SW480 (cell line): Measurements from ENCODE around the gene PGA4.
A peak's percentile ranks its signal among the peaks of the same experiment; 100 is the strongest.
"Not testable (repeated sequence)": the region's sequence is repeated elsewhere in the genome, so short reads cannot be mapped to it uniquely, and the experiment has no call there.

ENCODE experiments used
- DNase-seq: peaks from one replicate; pipeline ENCODE4 v3.0.0-alpha.2; 2016; ENCODE audit warnings: low spot score

Gene PGA4

DNA sequence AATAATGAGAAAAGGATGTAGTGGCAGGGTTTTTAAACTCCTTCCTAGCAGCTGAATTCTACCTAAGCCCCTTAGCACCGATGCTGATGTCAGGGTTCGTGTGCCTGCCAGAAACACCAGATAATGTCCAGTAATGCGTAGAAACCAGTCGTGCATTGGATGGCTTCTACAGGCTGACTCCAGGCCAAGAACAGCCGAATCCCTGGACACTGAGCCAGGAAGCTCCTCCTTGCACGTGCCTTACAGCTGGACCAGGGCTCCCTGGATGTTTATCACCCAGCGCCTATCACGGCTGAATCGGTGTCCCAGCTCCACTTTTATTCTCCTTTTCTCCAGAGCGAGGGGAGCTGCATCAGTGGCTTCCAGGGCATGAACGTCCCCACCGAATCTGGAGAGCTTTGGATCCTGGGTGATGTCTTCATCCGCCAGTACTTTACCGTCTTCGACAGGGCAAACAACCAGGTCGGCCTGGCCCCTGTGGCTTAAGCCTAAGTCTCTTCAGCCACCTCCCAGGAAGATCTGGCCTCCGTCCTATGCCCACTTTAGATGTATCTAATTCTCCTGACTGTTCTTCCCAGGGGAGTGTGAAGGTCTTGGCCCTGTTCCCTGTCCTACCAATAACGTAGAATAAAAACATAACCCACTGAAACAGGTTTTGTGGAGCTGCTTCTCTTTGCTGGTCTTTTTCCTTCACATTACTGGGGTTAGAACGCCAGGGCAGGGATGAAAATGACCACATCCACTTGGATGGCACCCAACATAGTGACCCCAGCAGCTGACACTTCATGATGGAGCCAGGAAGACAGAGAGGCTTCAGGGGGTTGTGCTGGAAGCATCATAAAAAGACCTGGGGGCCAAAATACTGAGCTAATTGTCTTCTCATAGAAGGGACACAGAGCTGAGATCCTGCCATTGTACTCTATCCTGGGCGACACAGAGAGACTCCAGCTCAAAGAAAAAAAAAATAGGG lies 28.9 kb downstream of the PGA4 start:
- not testable (repeated sequence) for DNase-seq

DNA sequence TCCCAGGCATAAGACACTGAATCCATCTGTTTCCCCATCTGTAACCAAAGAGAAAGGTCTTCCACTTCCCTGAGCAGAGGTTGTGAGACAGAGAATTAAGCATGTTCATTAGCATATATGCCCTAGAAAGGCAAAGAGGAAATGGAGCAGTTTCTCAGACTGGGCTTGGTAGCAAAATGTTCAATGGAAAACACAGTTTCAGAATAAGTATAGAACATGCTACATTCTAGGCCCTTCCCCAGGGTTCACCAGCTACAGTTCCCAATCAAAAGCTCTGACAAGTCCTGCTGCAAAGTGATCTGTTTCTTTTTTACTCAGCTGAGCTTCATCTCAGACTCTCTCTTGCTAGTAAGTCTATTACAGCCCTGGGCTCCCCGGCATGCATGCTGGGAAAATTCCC lies 30.2 kb downstream of the PGA4 start:
- not testable (repeated sequence) for DNase-seq

DNA sequence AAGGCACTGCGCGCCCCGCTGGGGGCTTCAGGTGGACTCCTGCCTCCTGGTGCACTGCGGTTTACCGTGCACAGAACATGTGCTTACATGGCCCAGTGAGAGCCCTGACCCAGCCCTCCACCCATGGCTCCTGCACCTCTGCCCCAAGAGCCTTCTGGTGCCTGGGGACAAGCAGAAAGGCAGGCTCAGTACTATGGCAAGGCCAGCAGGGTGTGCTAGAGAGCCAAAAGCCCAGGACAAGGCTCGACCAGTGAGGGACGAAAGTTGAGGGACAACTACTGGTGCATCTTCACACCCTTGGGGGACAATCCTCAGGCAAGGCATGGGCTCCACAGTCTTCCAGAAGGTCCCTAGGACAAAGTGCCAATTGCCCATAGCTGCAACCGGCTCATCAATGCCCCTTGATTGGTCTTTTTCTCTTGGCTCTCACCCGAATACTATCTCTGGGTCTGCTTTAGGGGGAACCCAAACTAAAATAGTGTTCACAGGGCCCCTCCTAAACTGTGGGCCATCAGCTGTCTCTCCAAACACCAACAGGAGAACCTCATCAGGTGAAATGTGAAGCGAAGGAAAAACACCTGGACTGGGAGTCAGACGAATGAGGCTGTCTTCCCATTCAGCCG lies 32.4 kb downstream of the PGA4 start:
- peak; percentile 59 for DNase-seq

DNA sequence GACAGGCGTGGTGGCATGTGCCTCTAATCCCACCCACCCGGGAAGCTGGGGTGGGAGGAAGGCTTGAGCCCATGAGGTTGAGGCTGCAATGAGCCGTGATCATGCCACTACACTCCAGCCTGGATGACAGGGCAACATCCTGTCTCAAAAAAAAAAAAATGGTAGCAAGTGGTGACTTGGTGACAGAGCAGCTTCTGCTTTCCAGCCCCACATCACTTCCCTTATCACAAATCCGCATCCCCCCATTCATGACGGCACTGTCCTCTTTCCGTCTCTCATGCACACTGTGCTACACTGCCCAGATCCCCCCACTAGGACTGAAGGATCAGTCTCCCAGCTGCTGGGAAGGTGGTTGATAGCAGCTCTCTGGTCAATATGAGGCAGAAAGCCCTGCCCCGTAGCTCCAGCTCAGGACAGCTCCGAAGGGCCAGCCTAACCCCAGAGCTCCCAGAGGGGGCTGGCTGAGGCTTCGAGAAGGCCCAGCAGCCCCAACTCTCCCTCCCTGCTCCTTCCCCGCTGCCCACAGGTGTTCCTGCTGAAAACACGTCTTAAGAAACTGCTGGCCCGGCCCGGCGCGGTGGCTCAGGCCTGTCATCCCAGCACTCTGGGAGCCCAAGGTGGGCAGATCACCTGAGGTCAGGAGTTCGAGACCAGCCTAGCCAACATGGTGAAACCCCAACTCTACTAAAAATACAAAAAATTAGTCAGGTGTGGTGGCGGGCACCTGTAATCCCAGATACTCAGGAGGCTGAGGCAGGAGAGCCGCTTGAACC lies 34.7 kb downstream of the PGA4 start:
- DNase-seq, result no peak

DNA sequence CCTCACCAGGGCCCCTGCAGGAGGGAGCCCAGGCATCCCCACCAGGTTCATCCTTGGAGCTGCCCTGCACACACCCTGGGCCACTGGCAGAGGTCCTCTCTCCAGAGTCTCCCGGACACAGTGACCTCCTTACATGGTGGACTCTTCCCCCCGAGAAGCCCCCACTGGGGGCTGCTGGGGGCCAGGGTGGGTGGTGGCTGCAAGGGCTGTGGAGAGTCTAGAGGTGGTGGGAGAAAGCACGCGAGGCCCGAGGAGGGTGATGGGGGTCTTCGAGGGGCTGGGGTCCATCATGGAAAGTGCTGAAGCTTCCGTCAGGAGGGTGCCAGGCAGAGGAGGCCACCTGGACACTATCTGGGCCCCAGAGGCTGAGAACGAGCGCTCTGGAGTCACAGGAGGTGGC lies 36.4 kb downstream of the PGA4 start:
- DNase-seq, result no peak

DNA sequence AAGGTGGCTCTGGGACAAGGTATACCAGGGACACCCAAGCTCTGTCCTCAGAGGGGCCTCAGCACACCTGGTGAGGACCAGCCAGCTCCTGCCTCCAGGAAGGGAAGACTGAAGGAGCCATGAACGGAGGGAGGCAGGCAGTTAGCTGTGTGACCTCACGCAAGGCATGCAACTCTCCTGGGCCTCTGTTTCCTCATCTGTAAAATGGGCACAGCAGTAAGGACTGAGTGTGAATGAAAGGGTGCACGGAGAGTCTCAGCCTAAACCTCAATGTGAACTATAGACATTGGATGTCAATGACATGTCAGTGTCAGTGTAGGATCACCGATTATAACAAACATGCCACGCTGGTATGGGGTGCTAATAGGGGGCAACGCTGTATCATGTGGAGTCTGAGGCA lies 37.2 kb downstream of the PGA4 start:
- DNase-seq, result no peak

DNA sequence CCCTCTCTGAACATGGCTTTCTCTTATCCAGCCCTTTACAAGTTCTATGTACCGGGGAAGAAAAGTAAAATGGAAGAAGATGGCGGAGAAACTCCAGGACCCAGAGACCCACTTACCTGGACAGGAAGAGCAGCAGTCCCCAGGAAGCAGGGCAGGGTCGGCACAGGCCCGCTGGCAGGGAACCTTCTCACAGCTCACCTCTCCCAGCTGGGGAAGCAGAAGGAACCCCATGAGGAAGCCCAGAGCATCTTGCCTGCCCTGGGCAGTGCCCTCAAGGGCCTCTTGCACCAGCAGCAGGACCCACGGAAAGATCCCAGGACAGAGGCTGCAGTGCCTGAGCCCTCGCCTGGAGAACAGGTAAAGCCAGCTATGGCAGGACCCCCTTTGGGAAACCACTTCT lies 42.2 kb downstream of the PGA4 start:
- DNase-seq, result no peak

DNA sequence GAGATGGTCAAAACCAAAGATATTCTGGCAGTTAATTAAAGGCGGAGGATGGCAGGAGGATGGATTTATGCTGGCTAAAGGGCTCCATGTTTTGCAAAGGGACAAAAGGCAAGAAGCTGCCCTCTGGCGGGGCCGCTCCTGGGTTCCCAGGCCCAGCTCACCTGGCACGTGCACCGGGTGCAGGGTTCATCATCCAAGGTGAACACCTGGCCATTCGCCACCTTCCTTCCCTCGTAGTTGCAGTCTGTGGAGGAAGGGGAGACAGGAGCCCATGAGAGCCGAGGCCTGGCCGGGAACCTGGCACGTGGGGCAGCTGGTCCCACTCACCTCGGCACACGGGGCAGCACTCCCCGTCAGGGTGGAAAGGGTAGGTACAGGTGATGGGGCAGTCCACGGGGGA lies 42.6 kb downstream of the PGA4 start:
- no peak for DNase-seq

DNA sequence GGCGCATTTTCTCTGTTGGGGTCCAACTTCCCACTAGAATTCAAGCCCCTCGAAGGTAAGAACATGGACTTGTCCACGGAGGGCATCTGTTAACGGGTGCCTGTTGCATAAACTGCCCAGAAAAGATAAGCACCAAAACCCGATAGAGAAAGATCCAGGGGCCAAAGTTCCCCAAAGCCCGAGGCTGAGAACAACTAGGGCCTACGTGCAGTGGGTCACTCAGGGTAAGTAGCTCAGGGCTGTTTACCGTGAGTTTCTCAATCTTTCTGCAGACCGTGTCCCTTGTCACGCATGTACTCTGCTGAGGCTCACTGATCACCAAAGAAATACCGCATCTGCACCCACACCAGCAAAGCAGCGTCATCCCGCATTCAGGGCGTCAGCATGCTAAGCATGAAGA lies 43.2 kb downstream of the PGA4 start:
- DNase-seq, result no peak

DNA sequence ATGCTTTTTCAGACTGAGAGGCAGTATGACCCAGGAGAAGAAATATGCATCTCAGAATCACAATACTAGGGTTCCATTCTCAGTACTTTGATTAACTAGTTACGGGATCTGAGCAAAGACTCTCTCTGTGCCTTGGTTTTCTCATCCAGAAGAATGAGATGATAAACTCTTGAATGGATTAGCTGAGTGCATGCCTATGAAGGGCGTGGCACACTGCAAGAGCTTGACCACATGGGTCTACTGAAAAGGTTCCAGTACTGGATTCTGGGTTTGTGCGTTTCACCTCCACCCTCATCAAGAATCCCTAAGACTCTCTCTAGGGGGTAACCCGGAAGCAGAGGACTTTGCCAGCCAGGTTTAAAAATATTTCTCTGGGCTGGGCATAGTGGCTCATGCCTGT lies 44.5 kb downstream of the PGA4 start:
- peak; percentile 48 for DNase-seq

DNA sequence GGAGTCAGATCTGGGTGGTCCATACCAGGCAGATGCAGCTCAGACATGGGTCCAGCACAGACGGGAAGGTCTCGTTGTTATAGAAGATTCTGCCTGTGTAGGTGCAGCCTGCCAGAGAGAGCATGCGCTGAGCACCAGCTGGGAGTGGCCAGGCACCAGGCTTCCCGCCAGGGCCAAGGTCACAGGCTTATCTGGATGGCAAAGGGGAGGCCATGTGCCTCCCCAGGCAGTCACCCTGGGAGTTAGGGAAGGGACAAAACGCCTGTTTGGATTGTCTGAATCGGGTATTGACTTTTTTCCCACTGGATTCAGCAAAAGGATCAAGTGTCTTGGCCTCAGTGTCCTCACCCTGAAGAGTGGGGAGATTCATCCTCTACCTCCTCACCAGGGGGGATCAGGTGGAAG lies 45.3 kb downstream of the PGA4 start:
- no peak for DNase-seq

DNA sequence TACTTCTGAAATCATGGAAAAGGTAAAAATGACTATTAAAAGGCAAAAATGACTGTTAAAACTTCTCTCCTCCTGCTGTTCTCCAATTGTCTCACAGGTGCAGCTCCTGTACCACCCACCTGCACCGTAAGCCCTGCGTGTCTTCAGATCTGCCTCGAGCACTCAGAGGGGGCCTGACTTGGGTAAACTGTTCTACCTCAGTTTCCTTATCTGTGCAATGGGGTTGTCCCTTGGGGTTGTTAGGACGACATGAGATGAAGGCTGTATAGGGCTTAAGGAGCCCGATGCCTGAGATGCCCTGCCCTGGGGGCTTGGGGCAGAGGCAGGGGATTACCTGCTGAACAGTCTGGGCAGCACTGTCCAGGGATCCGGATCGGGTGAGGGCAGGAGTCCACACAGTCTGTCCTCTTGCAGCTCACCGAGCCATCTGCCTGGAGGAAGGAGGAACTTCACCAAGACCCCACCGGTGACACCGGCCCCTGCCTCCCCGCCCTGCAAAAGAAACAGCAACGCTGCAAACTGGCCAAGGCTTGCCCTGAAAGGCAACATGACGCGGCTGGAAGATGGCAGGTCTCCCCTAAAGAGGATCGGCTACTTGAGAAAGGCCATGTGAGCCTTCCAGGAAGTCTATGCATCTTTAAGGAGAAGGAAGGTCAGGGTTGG lies 46.6 kb downstream of the PGA4 start:
- DNase-seq, result no peak

DNA sequence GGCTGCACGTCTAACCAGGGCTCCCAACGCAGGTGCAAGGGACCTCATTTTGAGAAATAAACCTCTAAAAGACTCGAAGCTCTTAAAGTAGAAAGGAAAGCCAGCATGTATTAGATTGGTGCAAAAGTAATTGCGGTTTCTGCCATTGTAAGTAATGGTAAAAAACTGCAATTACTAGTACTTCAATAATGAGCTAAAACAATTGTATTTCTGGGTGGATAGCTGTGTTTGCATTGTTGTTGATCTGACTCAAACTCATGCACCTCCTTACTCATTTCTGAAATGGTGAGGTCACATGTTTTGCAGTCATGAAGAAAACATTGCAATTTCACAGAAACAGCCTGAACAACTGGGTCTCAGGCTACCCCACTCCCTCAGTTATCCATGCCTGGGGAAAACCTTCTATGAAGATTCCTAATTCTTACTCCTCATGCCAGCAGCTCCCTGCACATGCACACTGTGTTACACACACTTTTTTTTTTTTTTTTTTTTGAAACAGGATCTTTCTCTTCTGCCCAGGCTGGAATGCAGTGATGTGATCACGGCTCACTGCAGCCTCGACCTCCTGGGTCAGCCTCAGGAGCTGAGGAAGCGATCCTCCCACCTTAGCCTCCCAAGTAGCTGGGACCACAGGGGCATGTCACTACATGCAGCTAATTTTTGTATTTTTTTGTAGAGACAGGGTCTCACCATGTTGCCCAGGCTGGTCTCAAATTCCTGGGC lies 48.4 kb downstream of the PGA4 start:
- DNase-seq, result no peak

DNA sequence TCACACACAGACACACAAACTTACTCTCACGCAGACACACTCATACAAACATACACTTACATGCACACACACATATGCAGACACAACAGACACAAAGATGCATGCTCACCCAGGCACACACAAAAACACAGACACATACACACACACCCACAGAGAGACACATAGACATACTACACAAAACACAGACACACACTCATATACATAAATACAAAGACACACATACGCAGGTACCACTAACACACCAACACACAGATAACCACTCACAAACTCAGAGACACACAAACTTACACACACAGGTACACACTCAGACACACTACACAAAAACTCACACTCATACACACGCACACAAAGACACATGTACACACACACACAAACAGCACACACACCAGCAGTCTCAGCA lies 50.6 kb downstream of the PGA4 start:
- no peak for DNase-seq

DNA sequence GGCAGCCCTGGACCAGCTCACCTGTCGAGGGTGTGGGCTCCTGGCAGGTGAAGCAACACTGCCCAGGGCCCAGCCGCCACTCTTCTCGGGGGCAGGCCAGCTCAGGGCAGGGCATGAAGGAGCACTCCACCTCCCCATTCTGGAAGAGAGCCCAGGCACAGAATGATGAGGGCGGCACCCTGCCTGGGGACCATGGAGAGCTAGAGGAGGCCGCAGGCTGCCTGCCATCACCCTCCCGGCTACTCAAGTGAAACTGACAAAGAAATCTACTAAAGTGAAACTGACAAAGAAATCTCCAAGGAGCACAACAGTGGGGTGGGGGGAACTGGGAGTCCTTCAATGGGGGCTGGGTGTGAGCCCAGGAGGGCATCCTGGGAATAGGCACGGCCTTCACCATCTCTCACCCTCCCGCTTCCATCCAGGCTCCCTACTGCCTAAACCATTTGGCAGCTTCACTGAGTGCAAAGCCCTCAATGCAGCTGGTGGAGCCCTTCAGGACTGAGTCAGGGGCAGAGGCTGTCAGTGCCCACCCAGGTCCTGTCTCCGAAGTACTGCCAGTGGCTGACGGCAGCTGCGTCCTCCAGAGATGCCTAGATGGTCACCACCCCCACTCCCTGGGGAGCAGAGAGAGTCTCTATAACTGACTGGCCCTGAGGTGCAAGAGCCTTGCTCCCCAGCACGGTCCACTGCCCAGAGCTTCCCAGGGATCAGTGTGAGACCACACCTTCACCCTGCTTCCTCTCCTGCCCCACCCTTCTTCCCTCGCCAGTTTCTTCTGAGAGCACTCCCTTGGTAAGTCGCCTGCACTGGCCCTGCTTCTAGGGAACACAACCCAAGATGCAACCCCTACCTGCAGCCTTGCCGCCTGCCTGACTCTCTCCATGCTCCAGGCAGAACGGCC lies 51.3 kb downstream of the PGA4 start:
- no peak for DNase-seq

DNA sequence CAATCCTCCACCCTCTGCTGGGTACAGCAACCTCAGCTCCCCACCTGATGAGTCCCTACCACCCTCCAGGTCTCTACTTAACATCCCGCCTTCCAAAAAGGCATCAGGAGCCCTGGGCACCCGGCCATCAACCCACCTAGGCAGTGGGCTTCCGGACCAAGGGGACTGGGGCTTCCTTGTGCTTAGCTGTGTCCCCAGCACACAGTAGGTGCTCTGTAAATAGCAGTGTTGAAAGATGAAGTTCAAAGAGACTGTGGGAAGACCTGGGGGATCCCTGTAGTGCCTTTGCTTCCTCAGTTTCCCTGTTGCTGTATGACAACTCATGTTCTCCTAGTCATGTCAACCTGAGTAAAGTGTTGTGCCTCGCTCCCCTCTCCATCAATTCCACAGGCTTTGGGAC lies 51.9 kb downstream of the PGA4 start:
- DNase-seq, result no peak

DNA sequence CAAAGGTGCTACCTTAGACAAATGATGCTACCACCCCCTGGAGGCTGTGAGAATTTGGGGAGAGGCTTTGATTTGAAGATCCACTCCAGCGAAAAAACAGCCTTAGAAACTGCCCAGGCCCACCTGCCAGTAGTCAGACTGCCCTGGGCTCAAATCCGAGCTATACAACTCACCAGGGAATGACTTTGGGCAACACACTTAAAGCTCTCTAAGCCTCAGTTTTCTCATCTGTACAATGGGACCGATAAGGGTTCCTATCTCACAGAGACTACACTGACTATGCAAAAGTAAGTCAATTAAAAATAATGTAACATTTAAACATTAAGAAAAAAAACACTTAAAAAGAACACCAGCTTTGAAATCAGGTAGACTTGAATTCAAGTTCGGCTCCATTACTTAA lies 53.0 kb downstream of the PGA4 start:
- no peak for DNase-seq

DNA sequence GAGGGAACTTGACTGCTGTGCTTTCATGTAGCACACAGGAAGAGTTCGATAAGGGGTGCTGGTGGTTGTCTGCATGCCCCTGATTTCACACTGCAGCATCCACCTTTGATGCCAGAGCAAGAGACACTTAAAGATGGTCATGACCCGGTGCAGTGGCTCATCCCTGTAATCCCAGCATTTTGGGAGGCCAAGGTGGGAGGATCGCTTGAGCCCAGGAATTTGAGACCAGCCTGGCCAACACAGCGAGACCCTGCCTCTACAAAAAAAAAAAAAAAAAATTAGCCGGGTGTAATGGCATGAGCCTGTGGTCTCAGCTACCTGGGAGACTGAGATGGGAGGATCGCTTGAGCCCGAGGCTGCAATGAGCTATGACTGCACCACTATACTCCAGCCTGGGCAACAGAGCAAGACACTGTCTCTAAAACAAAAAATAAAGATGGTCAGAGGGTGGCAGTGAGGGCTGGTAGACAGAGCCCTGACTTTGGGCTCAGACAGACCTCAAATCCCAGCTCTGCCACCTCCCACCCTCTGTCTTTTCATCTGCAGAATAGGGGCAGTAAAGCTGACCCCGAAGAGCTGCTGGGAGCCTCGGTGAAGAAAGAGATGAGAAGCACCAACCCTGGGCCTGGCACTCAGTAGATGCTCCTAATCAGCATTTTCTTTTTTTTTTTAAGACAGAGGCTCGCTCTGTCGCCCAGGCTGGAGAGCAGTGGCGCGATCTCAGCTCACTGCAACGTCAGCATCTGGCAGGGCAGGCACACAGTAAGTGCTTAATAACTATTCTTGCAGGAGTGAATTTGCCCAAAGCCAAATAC lies 55.2 kb downstream of the PGA4 start:
- no peak for DNase-seq

DNA sequence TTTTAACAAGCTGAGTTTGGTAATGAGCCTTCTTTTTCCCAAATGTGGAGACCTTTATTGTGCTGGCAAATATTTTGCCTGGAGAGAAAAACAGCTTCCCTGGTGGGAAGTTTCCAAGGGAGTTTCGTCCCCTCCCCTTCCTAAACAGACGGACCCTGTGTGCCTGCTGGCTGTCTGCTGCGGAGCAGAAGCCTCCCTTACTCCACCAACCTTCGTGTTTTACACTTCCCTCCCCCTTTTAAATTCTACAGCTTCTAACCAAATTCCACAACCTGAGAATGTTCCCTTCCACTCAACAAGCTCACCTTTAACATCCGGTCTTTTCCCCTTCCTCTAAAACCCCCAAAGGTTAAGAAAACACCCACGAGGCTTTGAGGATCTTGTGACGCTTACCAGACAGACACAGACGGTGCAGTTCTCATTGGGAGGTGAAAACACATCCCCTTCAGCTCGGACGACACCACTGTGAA lies 55.9 kb downstream of the PGA4 start:
- no peak for DNase-seq
